Measurements from ENCODE around the gene NOTUM. TPM values are rescaled to one million over a fixed set of nuclear protein-coding genes. Genes with fewer than 3 reads are reported as not detected.

The NOTUM gene
- total and polyA plus RNA-seq, 10 of the 15 experiments (the other 5 are each of a cell fraction or from before 2014, with no cell fraction given), result 0.04 to 0.13 TPM; not detected in 8

- SMC1A ChIA-PET (ENCODE audit: uncharacterized antibody, unreplicated experiment), result interaction anchor here (1.0 to 1.5 kb wide), 3 partner anchors 11 to 94 kb away, joined by 3 to 6 read pairs (median 3); no protein-coding TSS in a partner anchor
- Histone ChIP-seq H3K79me2 (ENCODE audit: control insufficient read depth, insufficient read depth, low read length) (peaks cover 38% of the 10 kb centered on the region), H4K20me1 (ENCODE audit: control insufficient read depth, insufficient read depth) (no peaks in the 10 kb centered on the region; the same call in 1 of the 2 replicates), H3K27ac (ENCODE audit: control insufficient read depth, insufficient read depth) (peak within 1 kb of the TSS; percentile 71), H3K9ac (ENCODE audit: control insufficient read depth, insufficient read depth, low read length) (peak within 1 kb of the TSS; percentile 85), H3K27me3 (replicated peaks in 1 of 2; ENCODE audit: control insufficient read depth in 2 of 2, insufficient read depth in 2 of 2, low read length in 1 of 2) (no peaks in the 10 kb centered on the region), H3K9me3 (replicated peaks; ENCODE audit: control insufficient read depth, insufficient read depth, low read length) (no peaks in the 10 kb centered on the region), H3K4me1 (ENCODE audit: control insufficient read depth, insufficient read depth, low read length) (peaks cover 27% of the 10 kb centered on the region), H3K36me3 (ENCODE audit: control insufficient read depth in 2 of 2, insufficient read depth in 2 of 2, low read length in 1 of 2) (no peaks in the 10 kb centered on the region; a peak in 2 of 4 replicates), H3K4me2 (ENCODE audit: control insufficient read depth, insufficient read depth) (peak within 1 kb of the TSS; percentile 97), H3K4me3 (peak within 1 kb of the TSS; percentile 83), H2AFZ (ENCODE audit: control insufficient read depth, low read depth, low read length) (peak within 1 kb of the TSS; percentile 89)
- BruUV-seq (replicated peaks), result no TSS peak
- DNase-seq (ENCODE audit: low read depth, low spot score), result peak; percentile 48
- FAIRE-seq, result peak; percentile 61
- POLR2A ChIA-PET, result interaction anchor here (0.6 to 1.6 kb wide), 6 partner anchors 9 to 269 kb away, joined by 3 to 8 read pairs (median 4); partner anchors contain the start of genes P4HB and PYCR1
- 8% methylated on average over 88 of the region's 98 CpGs for WGBS (ENCODE audit: insufficient coverage, insufficient replicate concordance, low lambda C conversion rate, missing lambda C conversion rate)
- ATAC-seq, result peak; percentile 75
- RAD21 ChIA-PET (ENCODE audit: unreplicated experiment), result interaction anchor here (0.8 to 1.0 kb wide), 2 partner anchors 35 to 67 kb away, joined by 3 read pairs; partner anchors contain the start of gene P4HB
- CTCF ChIA-PET, result interaction anchor here (0.8 to 1.7 kb wide), 6 partner anchors 8 to 93 kb away, joined by 4 to 8 read pairs (median 4); no protein-coding TSS in a partner anchor
- in situ Hi-C loops (cut with MboI), result no loop called here
- intact Hi-C loops (cut with micrococcal nuclease; ENCODE audit: unreplicated experiment), result loop anchor here (5.0 kb wide), 2 partner anchors 39 to 56 kb away; partner anchors contain the start of gene ARHGDIA
- TF ChIP-seq NRF1 (conservative IDR thresholded peaks at IDR 0.05; ENCODE audit: low read depth, low read length) (peak; percentile 74), RAD51 (IDR thresholded peaks at IDR 0.05) (peak; percentile 96), USF2 (IDR thresholded peaks at IDR 0.05; ENCODE audit: borderline replicate concordance, low read depth, low read length) (peak; percentile 93), CREB1 (IDR thresholded peaks at IDR 0.05; ENCODE audit: low read depth) (peak; percentile 83), SP1 (IDR thresholded peaks at IDR 0.05; ENCODE audit: low read depth, low read length) (peak; percentile 53), BRCA1 (IDR thresholded peaks at IDR 0.05; ENCODE audit: low read depth, low read length) (no peak), TAF1 (IDR thresholded peaks at IDR 0.05; ENCODE audit: borderline replicate concordance, low read depth, low read length) (no peak), CHD2 (IDR thresholded peaks at IDR 0.05; ENCODE audit: borderline replicate concordance, low read depth, low read length) (0 out of 2 replicates have a peak, but pooled peaks have one; percentile 12), TCF12 (IDR thresholded peaks at IDR 0.05; ENCODE audit: low read depth, low read length) (no peak), TCF3 (IDR thresholded peaks at IDR 0.05; ENCODE audit: borderline replicate concordance, insufficient read depth, low read depth, low read length) (0 out of 2 replicates have a peak, but pooled peaks have one; percentile 4), KLF5 (IDR thresholded peaks at IDR 0.05; ENCODE audit: partially characterized antibody) (peak; percentile 80), ZNF687 (IDR thresholded peaks at IDR 0.05) (0 out of 2 replicates have a peak, but pooled peaks have one; percentile 53)
- TF ChIP-seq, protein P1, sequence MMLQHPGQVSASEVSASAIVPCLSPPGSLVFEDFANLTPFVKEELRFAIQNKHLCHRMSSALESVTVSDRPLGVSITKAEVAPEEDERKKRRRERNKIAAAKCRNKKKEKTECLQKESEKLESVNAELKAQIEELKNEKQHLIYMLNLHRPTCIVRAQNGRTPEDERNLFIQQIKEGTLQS (IDR thresholded peaks at IDR 0.05; ENCODE audit: borderline replicate concordance, extremely low read depth, low read depth, low read length), result peak; percentile 95
- TF ChIP-seq, protein P2, sequence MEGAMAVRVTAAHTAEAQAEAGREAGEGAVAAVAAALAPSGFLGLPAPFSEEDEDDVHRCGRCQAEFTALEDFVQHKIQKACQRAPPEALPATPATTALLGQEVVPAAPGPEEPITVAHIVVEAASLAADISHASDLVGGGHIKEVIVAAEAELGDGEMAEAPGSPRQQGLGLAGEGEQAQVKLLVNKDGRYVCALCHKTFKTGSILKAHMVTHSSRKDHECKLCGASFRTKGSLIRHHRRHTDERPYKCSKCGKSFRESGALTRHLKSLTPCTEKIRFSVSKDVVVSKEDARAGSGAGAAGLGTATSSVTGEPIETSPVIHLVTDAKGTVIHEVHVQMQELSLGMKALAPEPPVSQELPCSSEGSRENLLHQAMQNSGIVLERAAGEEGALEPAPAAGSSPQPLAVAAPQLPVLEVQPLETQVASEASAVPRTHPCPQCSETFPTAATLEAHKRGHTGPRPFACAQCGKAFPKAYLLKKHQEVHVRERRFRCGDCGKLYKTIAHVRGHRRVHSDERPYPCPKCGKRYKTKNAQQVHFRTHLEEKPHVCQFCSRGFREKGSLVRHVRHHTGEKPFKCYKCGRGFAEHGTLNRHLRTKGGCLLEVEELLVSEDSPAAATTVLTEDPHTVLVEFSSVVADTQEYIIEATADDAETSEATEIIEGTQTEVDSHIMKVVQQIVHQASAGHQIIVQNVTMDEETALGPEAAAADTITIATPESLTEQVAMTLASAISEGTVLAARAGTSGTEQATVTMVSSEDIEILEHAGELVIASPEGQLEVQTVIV (IDR thresholded peaks at IDR 0.05; ENCODE audit: borderline replicate concordance, partially characterized antibody), result no peak
These were observed 33.1 kb downstream of the NOTUM start, which contains the start of gene MAFG for GRCh38 chr17:81927653-81928543. TSS of gene MAFG (minus strand) at chr17:81927735. CDS start at chr17:81923185, 4,550 bp downstream.
